ENCODE data around the gene PSMB3.
A peak's percentile ranks its signal among the peaks of the same experiment; 100 is the strongest.

PSMB3 gene

DNA sequence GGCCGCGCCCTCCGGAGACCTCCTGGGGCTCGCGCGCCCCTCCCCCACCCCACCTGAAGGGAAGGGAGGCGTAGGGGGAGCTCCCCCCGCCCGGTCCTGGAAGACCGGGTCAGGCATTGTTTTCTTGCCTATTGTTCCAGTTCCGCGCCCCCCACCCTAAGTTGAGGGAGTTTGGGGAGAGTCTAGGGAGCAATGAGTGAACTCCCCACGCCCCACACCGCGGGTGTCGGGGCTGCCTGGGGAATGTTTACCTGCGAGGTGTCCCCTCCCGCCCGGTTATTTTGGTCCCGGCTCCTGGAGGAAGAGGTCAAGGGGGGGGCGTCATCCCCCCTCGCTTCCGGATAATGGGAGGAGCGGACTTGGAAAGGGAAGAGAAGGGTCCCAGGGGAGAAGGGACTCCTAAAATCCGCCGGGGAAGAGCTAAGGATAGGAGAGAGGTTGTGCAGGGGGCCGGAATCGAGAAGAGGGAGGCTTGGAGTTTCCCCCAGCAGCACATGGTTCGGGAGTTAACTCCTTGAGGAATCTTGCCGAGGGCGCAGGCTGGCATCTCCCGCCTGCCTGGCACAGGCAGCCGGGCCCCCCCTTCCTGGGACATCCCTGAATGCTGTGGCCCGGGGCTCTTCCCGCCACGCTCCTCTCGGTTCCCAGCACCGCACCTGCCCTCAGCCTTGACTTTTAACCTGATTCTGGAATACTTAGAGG is 46.6 kb upstream of the PSMB3 start:
- TF ChIP-seq, protein P1, sequence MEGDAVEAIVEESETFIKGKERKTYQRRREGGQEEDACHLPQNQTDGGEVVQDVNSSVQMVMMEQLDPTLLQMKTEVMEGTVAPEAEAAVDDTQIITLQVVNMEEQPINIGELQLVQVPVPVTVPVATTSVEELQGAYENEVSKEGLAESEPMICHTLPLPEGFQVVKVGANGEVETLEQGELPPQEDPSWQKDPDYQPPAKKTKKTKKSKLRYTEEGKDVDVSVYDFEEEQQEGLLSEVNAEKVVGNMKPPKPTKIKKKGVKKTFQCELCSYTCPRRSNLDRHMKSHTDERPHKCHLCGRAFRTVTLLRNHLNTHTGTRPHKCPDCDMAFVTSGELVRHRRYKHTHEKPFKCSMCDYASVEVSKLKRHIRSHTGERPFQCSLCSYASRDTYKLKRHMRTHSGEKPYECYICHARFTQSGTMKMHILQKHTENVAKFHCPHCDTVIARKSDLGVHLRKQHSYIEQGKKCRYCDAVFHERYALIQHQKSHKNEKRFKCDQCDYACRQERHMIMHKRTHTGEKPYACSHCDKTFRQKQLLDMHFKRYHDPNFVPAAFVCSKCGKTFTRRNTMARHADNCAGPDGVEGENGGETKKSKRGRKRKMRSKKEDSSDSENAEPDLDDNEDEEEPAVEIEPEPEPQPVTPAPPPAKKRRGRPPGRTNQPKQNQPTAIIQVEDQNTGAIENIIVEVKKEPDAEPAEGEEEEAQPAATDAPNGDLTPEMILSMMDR (IDR thresholded peaks at IDR 0.05; ENCODE audit: low read length, missing control alignments), result no peak
- DNase-seq (ENCODE audit: low read depth), result peak; percentile 38

DNA sequence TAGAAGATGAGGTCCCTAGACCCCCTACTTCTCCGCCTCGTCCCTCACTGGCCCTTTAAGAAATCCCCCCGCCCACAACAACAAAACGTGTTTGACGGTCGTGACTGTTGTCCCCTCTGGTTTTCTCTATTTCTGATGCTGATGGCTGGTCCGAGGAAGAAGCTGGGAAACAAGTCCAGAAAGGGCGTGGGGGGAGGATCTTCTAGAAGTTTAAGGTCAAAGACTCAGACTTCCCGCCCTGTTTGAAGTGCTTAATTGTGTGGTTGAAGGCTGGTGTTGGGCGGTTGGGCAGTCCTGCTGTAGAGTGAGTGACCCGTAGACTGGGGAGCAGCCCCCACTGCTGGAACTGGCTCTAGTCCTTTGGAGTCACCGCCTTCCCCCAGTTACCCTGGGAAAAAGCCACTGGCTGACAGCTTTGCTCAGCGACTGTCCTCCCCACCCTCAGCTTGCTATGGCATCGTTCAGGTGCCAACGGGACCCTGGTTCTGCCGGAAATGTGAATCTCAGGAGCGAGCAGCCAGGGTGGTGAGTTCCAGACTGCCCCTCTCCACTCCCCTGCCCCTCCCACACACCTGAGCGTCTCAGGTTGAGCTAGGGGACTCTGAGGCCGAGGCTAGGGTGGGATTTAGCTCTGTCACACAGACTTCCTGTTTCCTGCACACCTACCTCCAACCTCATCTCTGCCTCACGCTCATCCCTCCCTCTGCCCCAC is 45.9 kb upstream of the PSMB3 start:
- DNase-seq (ENCODE audit: low read depth), result no peak
- H3K4me3 ChIP-seq (replicated peaks; ENCODE audit: low read depth, low read length), result peak overlapping the region; percentile 77
- TF ChIP-seq, protein P1 (IDR thresholded peaks at IDR 0.05; ENCODE audit: low read length, missing control alignments), result no peak

More for the DNA sequence above, 46.6 kb upstream of the PSMB3 start:
- peak overlapping the region; percentile 77 for H3K4me3 ChIP-seq (replicated peaks; ENCODE audit: low read depth, low read length)

DNA sequence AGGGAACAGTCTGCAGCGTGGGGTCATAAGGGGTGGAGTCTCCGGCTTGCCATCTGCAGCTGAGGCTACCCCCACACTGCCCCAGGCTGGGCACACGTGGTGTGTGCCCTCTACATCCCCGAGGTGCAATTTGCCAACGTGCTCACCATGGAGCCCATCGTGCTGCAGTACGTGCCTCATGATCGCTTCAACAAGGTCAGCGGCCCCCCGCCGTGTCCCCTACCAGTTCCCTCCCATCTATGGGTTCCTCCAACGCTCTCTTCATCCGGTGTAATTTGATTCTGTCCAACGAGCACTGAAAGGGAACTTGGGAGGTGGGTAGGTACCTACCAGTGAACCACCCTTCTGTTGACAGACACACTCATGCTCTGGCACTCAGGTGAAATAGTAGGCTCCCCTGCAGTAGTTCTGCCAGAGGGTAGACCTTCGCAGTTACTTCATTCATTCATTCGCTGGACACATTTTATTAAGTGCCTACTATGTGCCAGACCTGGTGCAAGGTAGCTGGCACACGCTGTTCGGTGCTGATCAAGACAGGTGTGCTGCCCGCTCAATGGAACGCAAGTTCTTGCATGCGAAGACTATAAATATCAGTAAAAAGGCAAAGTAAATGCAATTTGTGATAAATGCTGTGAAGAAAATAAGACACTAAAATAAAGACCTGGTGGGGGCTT is 44.7 kb upstream of the PSMB3 start:
- TF ChIP-seq, protein P1 (IDR thresholded peaks at IDR 0.05; ENCODE audit: low read length, missing control alignments), result no peak
- H3K4me3 ChIP-seq (replicated peaks; ENCODE audit: low read depth, low read length), result no peak overlapping the region
- no peak for DNase-seq (ENCODE audit: low read depth)

DNA sequence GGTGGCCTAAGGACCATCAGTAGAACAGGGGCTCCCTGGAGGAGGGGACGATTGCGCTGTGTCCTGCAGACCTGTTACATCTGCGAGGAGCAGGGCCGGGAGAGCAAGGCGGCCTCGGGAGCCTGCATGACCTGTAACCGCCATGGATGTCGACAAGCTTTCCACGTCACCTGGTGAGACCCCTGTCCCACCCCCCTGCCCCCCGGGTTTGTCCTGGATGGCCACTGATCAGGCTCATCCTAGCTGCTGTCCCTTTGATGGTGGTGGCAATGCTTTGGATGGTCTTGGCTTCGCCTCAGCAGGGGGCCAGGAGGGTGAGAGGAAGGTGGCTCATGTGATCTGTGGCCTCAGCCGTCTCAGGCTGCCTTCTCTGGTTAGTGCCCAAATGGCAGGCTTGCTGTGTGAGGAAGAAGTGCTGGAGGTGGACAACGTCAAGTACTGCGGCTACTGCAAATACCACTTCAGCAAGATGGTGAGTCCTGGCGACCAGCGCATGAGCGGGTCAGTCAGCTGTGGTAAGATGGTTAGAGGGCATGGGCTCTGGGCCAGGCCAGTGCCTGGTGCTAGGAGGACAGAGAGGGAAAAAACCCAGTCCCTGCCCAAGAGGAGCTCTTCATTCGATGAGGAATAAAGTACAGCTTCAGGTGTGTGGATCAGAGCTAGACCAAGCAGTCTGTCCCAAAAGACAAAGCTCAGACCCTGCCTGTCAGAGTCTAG is 43.3 kb upstream of the PSMB3 start:
- no peak overlapping the region for H3K4me3 ChIP-seq (replicated peaks; ENCODE audit: low read depth, low read length)
- TF ChIP-seq, protein P1 (IDR thresholded peaks at IDR 0.05; ENCODE audit: low read length, missing control alignments), result no peak
- DNase-seq (ENCODE audit: low read depth), result no peak

DNA sequence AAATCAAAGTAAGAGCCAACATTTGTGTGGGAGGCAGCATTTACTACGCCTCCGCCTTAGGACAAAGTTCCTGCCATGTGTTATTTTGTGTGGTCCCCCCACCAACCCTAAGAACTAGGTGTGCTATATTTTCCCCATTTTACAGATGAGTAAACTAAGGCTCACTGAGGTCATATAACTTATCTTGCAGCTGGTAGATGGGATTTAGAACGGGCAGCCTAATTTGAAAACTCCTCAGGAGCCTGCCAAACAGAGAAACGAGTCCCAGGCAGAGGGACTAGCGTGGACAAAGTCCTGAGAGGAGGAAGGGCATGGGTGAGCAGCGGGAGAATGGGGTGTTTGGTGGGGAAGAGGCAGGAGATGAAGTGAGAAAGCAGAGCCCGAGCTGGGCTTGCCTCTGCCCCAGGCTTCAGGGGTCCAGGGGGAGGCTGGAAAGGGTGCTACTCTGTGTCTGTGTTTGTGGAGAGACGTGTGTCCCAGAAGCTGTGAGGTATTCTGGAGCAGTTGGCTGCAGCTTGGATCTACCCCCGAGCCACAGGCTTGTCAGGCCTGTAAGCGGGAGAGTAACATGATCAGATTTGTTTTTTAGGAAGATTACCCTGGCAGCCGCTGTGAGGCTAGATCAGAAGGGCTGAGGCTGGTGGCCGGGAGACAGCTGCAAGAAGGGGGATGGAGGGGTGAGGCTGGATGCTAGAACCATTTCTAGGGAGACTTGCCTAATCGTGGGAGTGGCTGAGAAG is 42.5 kb upstream of the PSMB3 start:
- TF ChIP-seq, protein P1 (IDR thresholded peaks at IDR 0.05; ENCODE audit: low read length, missing control alignments), result no peak
- H3K4me3 ChIP-seq (replicated peaks; ENCODE audit: low read depth, low read length), result no peak overlapping the region
- no peak for DNase-seq (ENCODE audit: low read depth)

DNA sequence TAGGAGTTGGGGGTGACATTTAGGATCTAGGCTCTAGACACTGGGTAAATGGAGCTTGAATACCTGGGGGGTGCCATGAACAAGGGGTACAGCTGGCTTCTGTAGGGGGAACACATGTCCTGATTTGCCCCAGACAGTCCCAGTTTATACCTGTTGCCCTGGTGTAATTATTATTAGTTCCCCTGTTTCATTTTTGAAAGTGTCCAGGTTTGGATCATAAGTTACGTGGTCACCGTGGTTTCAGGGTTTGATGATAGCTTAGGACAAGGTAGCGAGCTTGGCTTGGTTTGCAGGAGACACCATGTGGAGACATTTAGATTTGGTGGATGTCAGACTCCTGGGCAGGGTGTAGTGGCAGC is 42.0 kb upstream of the PSMB3 start:
- no peak overlapping the region for H3K4me3 ChIP-seq (replicated peaks; ENCODE audit: low read depth, low read length)
- DNase-seq (ENCODE audit: low read depth), result no peak
- TF ChIP-seq, protein P1 (IDR thresholded peaks at IDR 0.05; ENCODE audit: low read length, missing control alignments), result no peak
